ENCODE data around the gene HAGHL.
"Not testable (repeated sequence)": the region's sequence is repeated elsewhere in the genome, so short reads cannot be mapped to it uniquely, and the experiment has no call there.

HAGHL gene

DNA sequence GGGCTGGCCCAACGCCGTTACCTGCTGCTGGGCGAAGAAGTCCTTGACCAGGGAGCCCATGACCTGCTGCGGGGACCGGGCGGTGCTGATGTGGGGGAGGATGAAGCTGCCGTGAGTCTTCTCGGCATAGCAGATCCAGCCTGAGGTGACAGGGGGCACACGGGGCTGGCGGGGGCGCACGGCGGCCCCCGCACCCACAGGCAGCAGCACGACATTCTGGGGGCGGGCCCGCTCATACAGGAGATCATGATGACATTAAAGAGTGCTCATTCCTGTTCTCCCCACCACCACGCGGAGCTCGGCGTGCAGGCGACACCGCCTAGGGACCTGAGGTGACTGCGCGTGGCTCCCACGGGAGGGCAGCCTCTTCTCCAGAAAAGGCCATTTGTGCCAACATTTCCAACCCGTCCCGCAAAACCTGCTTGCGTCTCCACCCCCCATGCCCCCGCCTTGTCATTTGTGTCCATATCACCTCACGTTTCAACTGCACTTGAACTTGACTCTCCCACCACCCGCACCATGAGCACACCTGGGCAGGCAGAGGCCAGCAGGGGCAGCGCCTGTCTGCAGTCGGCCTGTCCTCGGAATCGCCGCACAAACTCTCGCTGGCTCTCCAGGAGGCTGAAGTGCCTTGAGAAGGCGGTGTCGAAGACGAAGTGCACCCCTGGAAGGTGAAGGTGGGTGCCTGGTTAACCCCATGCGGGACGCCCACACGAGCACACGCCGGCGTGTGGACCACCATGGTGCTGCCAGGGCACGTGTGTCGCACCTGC is 7.5 kb downstream of the HAGHL start:
- DNase-seq (ENCODE audit: low read depth) = no peak

DNA sequence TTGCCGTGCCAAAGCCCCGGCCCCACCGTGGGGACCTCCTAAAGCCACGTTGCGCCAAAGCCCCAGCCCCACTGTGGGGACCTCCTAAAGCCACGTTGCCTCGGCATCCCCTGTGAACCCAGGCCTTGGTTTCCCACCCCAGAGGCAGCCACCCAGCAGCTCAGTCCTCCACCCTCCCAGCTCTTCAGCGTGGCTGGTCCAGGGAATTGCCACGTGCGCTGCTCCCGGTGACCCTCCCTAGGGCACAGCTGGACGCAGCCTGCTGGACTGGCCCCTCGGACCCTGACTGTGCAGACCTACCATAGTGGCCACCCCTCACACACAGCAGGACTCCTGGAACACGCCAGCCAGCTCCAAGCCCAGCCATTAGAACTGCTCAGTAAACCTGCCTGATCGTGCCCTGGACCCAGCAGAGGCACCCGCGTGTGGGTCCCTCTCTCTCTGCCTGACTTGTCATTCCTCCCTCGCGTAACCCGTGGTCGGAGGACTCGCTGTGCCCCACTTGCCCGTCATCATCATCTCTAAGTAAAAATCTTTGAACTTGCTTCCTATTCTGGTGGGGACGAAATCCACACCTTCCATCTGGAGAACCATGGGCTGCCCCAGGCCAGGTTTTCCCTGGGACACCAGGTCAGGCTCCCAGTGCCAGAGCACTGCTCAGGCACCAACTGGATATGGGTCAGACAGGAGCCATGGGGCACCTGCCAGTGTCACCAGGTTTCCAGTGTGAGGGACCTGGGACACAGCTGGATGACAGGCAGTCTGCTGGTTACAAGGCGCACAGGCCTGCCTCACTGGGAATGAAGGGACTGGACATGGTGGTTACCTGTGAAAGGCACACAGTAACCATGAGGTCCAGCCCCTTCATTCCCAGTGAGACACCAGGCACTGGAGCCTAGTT is 8.3 kb downstream of the HAGHL start:
- DNase-seq (ENCODE audit: low read depth) = no peak

GRCh38 chr16:735982-736453 is 9.1 kb downstream of the HAGHL start:
- no peak for DNase-seq (ENCODE audit: low read depth)

- no peak for DNase-seq (ENCODE audit: low read depth)
Observed at GRCh38 chr16:736936-737481, 10.1 kb downstream of the HAGHL start.

- DNase-seq (ENCODE audit: low read depth) = no peak
Observed at GRCh38 chr16:739560-740458, 12.9 kb downstream of the HAGHL start.

DNA sequence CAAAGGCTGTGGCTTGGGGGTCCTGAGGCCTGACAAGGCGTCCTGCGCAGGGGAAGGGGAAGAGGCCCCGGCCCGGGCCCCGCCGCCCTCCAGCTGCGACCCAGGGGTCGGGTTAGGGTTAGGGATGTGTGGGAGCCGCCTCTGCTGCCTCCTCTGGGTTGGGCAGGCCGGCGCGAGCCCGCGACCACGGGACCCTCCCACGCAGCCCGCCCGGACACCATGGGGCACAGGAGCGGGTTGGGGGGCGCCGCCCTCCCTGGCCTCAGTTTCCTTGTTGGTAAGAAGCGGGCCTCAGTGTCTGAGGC is 13.5 kb downstream of the HAGHL start:
- DNase-seq (ENCODE audit: low read depth) = no peak

DNA sequence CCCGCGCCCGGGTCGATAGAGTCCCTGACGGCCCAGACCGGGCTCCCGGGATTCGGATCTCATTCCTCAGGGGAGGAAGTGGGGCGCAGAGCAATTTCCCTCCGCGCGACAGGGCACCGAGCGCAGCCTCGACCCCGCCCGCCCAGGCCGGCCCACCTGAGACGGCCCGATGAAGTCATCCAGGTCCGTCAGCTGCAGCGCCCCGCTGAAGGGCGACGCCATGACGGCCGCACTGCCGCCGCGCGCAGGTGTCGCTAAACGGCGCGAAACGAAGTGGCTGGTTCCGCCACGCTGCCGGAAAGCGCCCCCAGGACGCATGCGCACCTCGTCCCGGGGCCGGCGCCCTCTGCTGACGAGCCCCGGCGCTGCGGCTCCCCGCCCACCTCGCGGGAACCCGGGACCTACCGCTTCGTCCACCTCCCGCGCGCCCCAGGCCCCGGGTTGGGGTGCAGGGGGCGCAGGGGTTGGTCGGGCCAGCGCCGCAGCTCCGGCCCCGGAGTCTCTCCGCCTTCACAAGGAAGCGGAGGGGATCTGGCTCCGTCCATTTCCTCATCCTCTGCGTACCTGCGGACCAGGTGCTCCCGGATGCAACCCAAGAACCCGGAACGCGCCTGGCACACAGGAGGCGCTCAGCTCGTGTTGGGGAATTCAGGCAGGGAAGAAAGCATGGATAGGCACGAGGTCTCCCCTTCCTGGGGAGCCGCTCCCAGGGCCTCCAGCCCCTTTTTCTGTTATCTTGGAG is 14.0 kb downstream of the HAGHL start, which contains the start of gene CIAO3:
TSS of gene CIAO3 (minus strand) at position 234 of the 742 bp plus-strand sequence. CDS start at position 222, 12 bp downstream.
- peak; percentile 47 for DNase-seq (ENCODE audit: low read depth)

- no peak for DNase-seq (ENCODE audit: low read depth)
Observed at GRCh38 chr16:741986-742629, 15.2 kb downstream of the HAGHL start.

GRCh38 chr16:742894-743293 is 16.0 kb downstream of the HAGHL start:
- DNase-seq (ENCODE audit: low read depth) = not testable (repeated sequence)

- DNase-seq (ENCODE audit: low read depth) = no peak
Observed at GRCh38 chr16:743794-744500, 17.0 kb downstream of the HAGHL start.

DNA sequence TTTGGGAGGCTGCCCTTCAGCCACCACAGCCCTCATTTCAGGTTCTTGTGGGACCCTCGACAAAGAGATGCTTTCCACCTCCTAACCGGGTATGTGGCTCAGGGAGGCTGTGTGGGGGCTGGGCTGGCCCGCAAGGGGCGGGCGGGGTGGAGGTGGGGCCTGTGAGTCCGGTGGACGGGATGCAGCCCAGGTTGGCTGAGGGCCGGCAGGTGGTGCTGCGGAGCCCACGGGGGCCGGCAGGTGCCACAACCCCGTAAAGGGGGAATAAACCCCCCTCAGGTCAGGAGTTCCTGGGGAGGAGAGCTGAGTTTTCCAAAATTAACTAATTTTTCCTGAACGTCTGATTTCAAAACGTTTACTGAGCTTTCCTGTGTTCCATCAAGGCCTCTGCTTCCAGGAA is 18.8 kb downstream of the HAGHL start:
- no peak for DNase-seq (ENCODE audit: low read depth)

- DNase-seq (ENCODE audit: low read depth) = no peak
Observed at GRCh38 chr16:746637-747036, 19.7 kb downstream of the HAGHL start.

DNA sequence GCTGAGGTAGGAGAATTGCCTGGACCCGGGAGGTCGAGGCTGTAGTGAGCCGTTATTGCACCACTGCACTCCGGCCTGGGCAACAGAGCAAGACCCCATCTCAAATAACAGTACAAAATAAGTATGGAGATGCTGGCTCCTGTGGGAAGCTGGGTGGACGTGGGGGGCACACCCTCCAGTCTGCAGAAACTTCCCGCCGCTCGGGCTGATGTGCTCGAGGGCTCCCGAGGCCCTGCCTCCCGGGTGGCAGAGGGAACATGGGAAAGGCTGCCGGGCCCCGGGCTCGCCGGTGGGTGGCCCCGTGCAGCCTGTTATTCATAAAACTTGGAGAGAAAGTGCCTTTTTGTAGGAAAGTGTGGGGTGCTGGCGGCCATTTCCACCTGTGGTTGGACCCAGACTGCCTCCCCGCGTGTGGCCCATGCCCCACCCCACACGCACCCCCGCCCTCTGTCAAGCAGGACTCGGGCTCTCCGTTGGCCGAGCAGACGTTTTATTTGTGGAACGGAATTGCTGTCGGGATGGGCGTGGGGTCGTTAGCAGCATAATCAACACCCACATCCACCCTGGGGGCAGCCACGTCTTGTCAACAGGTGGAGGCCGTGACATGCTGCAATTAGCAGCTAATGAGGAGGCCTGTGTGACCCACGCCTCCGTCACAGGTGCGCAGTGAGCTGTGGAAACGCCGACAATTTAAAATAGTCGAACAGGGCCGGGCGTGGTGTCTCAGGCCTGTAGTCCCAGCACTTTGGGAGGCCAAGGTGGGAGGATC is 21.3 kb downstream of the HAGHL start:
- no peak for DNase-seq (ENCODE audit: low read depth)

- peak; percentile 38 for DNase-seq (ENCODE audit: low read depth)
Observed at GRCh38 chr16:749010-749409, 22.1 kb downstream of the HAGHL start.

GRCh38 chr16:750485-750884 is 23.6 kb downstream of the HAGHL start:
- no peak for DNase-seq (ENCODE audit: low read depth)

- DNase-seq (ENCODE audit: low read depth) = no peak
Observed at GRCh38 chr16:751152-752006, 24.5 kb downstream of the HAGHL start.

- DNase-seq (ENCODE audit: low read depth) = no peak
Observed at GRCh38 chr16:752007-752312, 25.1 kb downstream of the HAGHL start.

- DNase-seq (ENCODE audit: low read depth) = not testable (repeated sequence)
Observed at GRCh38 chr16:754121-754607, 27.3 kb downstream of the HAGHL start.

Data from non-pigmented ciliary epithelial cell (primary cell).